ENCODE data around the gene CCKAR.
"Not testable (repeated sequence)": the region's sequence is repeated elsewhere in the genome, so short reads cannot be mapped to it uniquely, and the experiment has no call there.

CCKAR gene

DNA sequence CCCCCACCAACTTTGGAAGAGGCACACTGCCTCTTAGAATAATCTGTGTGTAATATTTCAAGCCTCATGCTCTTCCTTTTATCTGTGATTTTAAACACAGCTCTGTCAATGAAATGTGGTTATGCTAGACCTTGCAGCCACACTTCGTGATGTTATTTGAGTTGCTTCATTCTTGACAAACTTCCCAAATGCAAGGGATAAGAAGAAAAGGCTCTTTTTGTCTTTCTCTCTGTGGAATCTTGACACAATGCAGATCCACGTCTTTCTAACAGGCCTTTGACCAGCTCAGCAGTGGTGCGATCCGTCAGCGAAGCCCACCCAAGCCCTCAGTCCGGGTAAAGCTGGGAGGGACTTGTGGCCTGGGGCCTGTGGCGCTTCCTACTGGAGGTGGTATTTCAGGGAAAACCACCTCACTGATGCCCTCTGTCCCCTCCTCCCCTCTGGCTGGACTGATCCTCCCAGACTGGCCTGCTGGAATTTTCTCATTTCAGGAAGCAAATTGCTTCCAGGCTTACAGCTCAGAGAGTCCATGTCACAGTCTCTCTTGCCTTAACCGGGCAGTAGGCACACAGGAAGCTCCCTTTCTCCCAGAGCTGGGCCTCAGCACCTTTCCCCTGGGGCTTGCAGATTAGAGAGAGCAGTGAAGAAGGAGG is 19.5 kb upstream of the CCKAR start:
- no peak overlapping the region for H3K4me3 ChIP-seq (ENCODE audit: low read depth, low read length)
- TF ChIP-seq CTCF (IDR thresholded peaks at IDR 0.05; ENCODE audit: control insufficient read depth, extremely low read depth, insufficient read depth): no peak
- DNase-seq (ENCODE audit: low read depth): no peak

GRCh38 chr4:26507286-26507685 is 17.0 kb upstream of the CCKAR start:
- no peak for DNase-seq (ENCODE audit: low read depth)
- no peak overlapping the region for H3K4me3 ChIP-seq (ENCODE audit: low read depth, low read length)
- TF ChIP-seq CTCF (IDR thresholded peaks at IDR 0.05; ENCODE audit: control insufficient read depth, extremely low read depth, insufficient read depth): no peak

DNA sequence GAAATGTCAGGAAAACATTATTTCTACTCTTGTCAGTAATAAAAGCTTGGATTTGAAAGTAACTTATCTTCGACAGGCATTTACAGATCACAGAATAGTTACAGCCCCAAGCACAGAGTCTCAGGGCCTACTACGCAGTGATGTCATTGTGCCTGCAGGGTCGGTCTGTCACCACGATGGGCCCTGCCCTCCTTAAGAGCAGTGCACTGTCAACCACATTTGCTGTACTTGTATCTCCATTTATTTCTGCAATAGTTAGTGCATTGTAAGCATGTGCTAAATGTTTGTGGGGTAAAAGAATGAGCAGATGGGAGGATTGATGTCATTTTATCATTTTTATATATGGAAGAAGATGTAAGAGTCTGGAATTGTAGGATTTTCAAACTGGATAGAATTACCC is 13.6 kb upstream of the CCKAR start:
- TF ChIP-seq CTCF (IDR thresholded peaks at IDR 0.05; ENCODE audit: control insufficient read depth, extremely low read depth, insufficient read depth): no peak
- no peak for DNase-seq (ENCODE audit: low read depth)
- no peak overlapping the region for H3K4me3 ChIP-seq (ENCODE audit: low read depth, low read length)

DNA sequence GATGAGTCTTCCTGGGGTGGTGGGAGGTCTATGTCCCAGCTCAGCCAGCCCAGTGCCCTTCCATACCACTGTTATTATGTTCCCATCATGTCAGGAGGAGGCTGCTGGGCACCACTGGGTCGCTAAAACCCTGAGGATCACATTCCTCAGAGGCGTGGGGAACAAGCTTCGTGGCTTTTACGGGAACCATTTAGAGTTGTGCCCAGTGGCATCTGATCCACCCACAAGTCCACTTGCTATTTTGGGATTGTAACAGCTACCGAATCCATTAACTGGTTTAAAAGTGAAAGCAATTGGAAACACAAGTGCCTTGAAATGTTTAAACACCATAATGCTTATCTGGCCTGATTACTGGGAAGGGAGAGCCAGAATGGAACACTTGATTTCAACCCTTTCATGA is 13.1 kb upstream of the CCKAR start:
- no peak for DNase-seq (ENCODE audit: low read depth)
- no peak for TF ChIP-seq CTCF (IDR thresholded peaks at IDR 0.05; ENCODE audit: control insufficient read depth, extremely low read depth, insufficient read depth)
- no peak overlapping the region for H3K4me3 ChIP-seq (ENCODE audit: low read depth, low read length)

DNA sequence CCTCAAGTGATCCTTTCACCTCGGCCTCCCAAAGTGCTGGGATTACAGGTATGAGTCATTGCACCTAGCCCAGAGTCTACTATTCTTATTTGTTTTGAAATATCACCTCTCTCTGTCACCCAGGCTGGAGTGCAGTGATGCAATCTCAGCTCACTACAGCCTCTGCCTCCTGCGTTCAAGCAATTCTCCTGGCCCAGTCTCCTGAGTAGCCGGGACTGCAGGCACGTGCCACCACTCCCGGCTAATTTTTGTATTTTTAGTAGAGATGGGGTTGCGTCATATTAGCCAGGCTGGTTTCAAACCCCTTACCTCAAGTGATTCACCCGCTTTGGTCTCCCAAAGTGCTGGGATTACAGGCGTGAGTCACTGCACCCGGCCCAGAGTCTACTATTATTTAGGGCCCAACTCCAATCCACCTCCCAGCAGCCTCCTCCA is 10.3 kb upstream of the CCKAR start:
- H3K4me3 ChIP-seq (ENCODE audit: low read depth, low read length); DNase-seq (ENCODE audit: low read depth): not testable (repeated sequence)

DNA sequence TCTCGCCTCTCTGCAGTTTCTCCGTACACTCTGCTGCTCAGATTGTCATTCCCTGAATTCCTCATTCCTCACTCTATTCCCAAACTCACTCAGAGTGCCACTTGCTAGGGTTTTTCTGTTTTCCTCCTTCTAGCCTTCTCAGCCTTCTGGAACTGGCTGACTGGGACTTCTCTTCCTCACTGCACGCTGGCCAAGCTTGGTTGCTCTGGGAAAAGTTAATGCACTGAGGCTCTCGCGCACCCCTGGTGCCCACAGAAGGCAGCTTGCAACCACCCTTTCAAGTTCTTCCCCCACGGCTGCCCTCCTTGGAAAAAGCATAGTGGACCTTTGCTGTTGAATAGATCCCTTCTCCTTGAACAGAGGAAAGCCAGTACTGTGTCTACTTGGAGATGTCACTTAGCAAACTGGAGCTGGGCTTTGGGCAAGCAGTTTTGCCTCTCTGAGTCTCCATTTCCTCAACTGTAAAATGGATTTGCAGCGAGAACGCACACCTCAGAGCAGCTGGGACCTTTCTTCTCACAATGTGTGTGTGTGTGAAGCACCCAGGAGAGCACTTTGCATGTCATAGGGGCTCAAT is 6.0 kb upstream of the CCKAR start:
- DNase-seq (ENCODE audit: low read depth): no peak
- 0 out of 2 replicates have a peak, but pooled peaks have one; percentile 13 for TF ChIP-seq CTCF (IDR thresholded peaks at IDR 0.05; ENCODE audit: control insufficient read depth, extremely low read depth, insufficient read depth)
- H3K4me3 ChIP-seq (ENCODE audit: low read depth, low read length): no peak overlapping the region

DNA sequence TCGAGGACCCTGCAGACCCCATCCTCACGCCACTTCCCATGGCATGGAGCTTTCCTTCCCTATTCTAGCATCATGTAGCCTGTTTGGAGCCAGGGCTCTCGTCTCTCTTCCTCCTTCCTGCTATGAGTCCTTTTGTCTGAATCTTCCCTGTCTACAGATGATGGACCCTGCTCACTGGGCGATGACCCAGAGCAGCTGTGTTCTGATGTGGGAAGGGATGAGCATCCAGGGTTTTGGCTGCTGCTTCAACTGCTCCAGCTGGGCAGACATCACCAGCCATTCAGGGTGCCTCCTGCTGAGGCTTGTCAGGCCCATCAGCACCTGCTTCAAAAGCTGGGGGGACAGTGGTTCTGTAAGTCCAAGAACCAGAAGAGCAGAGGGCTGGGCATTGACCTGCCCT is 3.2 kb upstream of the CCKAR start:
- TF ChIP-seq CTCF (IDR thresholded peaks at IDR 0.05; ENCODE audit: control insufficient read depth, extremely low read depth, insufficient read depth): no peak
- H3K4me3 ChIP-seq (ENCODE audit: low read depth, low read length): no peak overlapping the region
- no peak for DNase-seq (ENCODE audit: low read depth)

Measured in LNCaP clone FGC (cell line).